NCI-H2171 (cell line): ENCODE data around the gene CD2.

Experiments
- DNase-seq: peaks from one replicate; lab custom pipeline; 2025; lab: John Stamatoyannopoulos, UW

The CD2 gene

GRCh38 chr1:116760996-116761665 lies 6.9 kb downstream of the CD2 start:
- no peak for DNase-seq

- no peak for DNase-seq
Measured at GRCh38 chr1:116762281-116762680, 8.1 kb downstream of the CD2 start.

- DNase-seq = no peak
Measured at GRCh38 chr1:116762781-116763115, 8.5 kb downstream of the CD2 start.

GRCh38 chr1:116763116-116763786 lies 9.0 kb downstream of the CD2 start:
- DNase-seq = no peak

GRCh38 chr1:116763787-116764465 lies 9.7 kb downstream of the CD2 start:
- DNase-seq = no peak

GRCh38 chr1:116764466-116764898 lies 10.3 kb downstream of the CD2 start:
- no peak for DNase-seq

- DNase-seq = no peak
Measured at GRCh38 chr1:116764906-116765862, 11.0 kb downstream of the CD2 start.

GRCh38 chr1:116765962-116766361 lies 11.7 kb downstream of the CD2 start:
- no peak for DNase-seq

- DNase-seq = no peak
Measured at GRCh38 chr1:116766616-116767469, 12.6 kb downstream of the CD2 start.

GRCh38 chr1:116767782-116768382 lies 13.7 kb downstream of the CD2 start:
- no peak for DNase-seq

GRCh38 chr1:116768416-116769103 lies 14.3 kb downstream of the CD2 start:
- no peak for DNase-seq

- DNase-seq = no peak
Measured at GRCh38 chr1:116769104-116769452, 14.8 kb downstream of the CD2 start.

GRCh38 chr1:116769561-116769977 lies 15.3 kb downstream of the CD2 start:
- no peak for DNase-seq

- DNase-seq = no peak
Measured at GRCh38 chr1:116769994-116770393, 15.8 kb downstream of the CD2 start.

GRCh38 chr1:116770625-116771024 lies 16.4 kb downstream of the CD2 start:
- DNase-seq = no peak

- DNase-seq = no peak
Measured at GRCh38 chr1:116771997-116772647, 17.9 kb downstream of the CD2 start.

GRCh38 chr1:116772648-116773045 lies 18.4 kb downstream of the CD2 start:
- DNase-seq = no peak

GRCh38 chr1:116775116-116775752 lies 21.0 kb downstream of the CD2 start:
- DNase-seq = no peak
